Ectodermal cell (in vitro differentiated cells): ENCODE results near the gene ZNF644.

Experiments
- H3K27ac ChIP-seq: 2 replicates; pipeline ENCODE4 v1.7.0; 2013; ENCODE audit warnings: mild to moderate bottlenecking, low read depth, low read length; ENCODE audit not compliant: insufficient read depth, poor library complexity, severe bottlenecking
- H3K27me3 ChIP-seq: 2 replicates; pipeline ENCODE4 v1.7.0; 2013; ENCODE audit warnings: mild to moderate bottlenecking, low read length; ENCODE audit not compliant: insufficient read depth, control insufficient read depth, poor library complexity, severe bottlenecking
- H3K36me3 ChIP-seq: one replicate; pipeline ENCODE4 v1.7.0; 2013; ENCODE audit warnings: low read length; ENCODE audit not compliant: control insufficient read depth, insufficient read depth
- H3K4me1 ChIP-seq: one replicate; pipeline ENCODE4 v1.7.0; 2013; ENCODE audit warnings: low read length; ENCODE audit not compliant: control insufficient read depth, insufficient read depth
- H3K4me3 ChIP-seq: 2 replicates; pipeline ENCODE4 v1.7.0; 2013; ENCODE audit warnings: low read depth, low read length, control low read depth; ENCODE audit not compliant: insufficient read depth
- H3K9me3 ChIP-seq: 2 replicates; pipeline ENCODE4 v1.7.0; 2013; ENCODE audit warnings: mild to moderate bottlenecking, low read length, moderate library complexity; ENCODE audit not compliant: control insufficient read depth
- WGBS, 2 experiments: methylation state at CpG; one replicate each; pipeline ENCODE4 v1.1.7; 2013; ENCODE audit warnings: missing lambda C conversion rate in 2 of 2; 5-methylcytosine and 5-hydroxymethylcytosine counted together

The ZNF644 gene

GRCh38 chr1:91024481-91025119 is 2.8 kb upstream of the ZNF644 start:
- no peaks in the 10 kb centered on the region for H3K36me3 ChIP-seq
- H3K4me3 ChIP-seq, result no peak overlapping the region
- no peaks in the 10 kb centered on the region for H3K9me3 ChIP-seq
- no peaks in the 10 kb centered on the region for H3K4me1 ChIP-seq
- no peaks in the 10 kb centered on the region for H3K27me3 ChIP-seq
- WGBS, 2 experiments, result 88 to 91% methylated on average over 3 of the region's 3 CpGs
- H3K27ac ChIP-seq, result no peak overlapping the region

- Histone ChIP-seq H3K27ac (peak overlapping the region; percentile 100), H3K27me3 (no peaks in the 10 kb centered on the region), H3K9me3 (no peaks in the 10 kb centered on the region), H3K4me3 (peak overlapping the region; percentile 99), H3K4me1 (no peaks in the 10 kb centered on the region), H3K36me3 (no peaks in the 10 kb centered on the region)
- WGBS, 2 experiments, result 87 to 89% methylated on average over 6 of the region's 6 CpGs
Measured at GRCh38 chr1:91022518-91022929, 689 bp upstream of the ZNF644 start.

DNA sequence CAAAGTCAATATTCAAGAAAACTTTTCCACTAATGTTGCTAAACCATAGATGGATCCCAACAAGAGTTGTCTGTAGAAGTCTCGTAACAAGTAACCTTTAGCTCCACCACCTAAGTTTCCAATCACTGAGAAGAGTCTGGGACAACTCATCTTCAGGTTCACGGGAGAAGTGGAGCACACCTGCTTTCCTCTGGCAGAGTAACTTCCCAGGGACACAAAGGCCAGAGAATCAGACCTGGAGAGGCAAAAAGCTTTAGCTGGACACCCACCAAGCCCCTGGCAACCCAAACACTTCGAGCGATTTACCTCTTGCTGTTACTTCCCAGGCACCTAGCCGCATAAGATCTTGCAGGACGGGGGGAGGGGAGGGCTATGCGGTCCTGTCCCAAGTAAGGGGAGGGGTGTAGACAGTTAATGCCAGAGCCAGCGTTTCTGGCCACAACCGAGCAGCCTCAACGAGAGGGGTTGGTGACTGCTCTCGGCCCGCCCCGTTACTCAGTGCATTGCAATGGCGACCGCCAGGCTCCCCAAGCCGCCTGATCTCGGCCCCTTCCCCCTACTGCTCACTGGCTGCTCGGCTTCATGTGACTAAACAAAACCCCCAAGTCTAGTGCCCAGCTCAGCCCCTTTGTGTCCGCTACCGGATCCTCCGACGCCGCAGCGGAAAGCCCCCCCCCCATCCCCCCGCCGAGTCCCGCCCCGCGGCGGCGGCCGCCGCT is 709 bp downstream of the ZNF644 start:
- WGBS, 2 experiments, result 1 to 2% methylated on average over 29 to 32 of the region's 33 CpGs

DNA sequence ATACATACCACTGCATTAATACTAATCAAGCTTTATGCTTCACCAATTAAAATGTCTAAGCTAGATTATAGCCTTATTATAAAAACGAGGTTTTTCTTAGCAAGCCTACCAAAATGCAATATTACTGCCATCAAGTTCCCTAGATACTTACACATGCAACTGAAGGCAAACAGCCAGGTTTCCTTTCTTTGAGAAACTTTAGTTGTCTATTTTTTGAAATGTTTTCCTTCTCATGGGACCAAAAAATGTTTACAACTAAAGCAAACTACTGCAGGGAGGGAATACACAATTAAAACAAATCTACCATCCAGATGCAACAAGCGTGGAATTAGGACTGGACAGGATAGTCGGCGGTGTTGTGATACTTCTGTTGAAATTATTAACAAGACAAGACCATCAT is 1.3 kb downstream of the ZNF644 start:
- H3K9me3 ChIP-seq, result no peaks in the 10 kb centered on the region
- 42 to 52% methylated on average over 4 of the region's 4 CpGs for WGBS, 2 experiments
- H3K27ac ChIP-seq, result peak overlapping the region; percentile 100
- H3K27me3 ChIP-seq, result no peaks in the 10 kb centered on the region
- H3K36me3 ChIP-seq, result no peaks in the 10 kb centered on the region
- peak overlapping the region; percentile 99 for H3K4me3 ChIP-seq
- H3K4me1 ChIP-seq, result peaks cover 7% of the 10 kb centered on the region

More for the DNA sequence above, 709 bp downstream of the ZNF644 start:
- H3K27me3 ChIP-seq, result no peaks in the 10 kb centered on the region
- peak overlapping the region; percentile 100 for H3K27ac ChIP-seq
- H3K4me3 ChIP-seq, result peak overlapping the region; percentile 99
- H3K36me3 ChIP-seq, result no peaks in the 10 kb centered on the region
- H3K9me3 ChIP-seq, result no peaks in the 10 kb centered on the region
- H3K4me1 ChIP-seq, result peaks cover under 1% of the 10 kb centered on the region

GRCh38 chr1:91018006-91018405 is 3.8 kb downstream of the ZNF644 start:
- Histone ChIP-seq H3K36me3 (no peaks in the 10 kb centered on the region), H3K9me3 (no peaks in the 10 kb centered on the region), H3K4me3 (no peak overlapping the region), H3K4me1 (peaks cover 7% of the 10 kb centered on the region), H3K27ac (no peak overlapping the region), H3K27me3 (no peaks in the 10 kb centered on the region)
- 72 to 96% methylated on average over 1 to 2 of the region's 2 CpGs for WGBS, 2 experiments

DNA sequence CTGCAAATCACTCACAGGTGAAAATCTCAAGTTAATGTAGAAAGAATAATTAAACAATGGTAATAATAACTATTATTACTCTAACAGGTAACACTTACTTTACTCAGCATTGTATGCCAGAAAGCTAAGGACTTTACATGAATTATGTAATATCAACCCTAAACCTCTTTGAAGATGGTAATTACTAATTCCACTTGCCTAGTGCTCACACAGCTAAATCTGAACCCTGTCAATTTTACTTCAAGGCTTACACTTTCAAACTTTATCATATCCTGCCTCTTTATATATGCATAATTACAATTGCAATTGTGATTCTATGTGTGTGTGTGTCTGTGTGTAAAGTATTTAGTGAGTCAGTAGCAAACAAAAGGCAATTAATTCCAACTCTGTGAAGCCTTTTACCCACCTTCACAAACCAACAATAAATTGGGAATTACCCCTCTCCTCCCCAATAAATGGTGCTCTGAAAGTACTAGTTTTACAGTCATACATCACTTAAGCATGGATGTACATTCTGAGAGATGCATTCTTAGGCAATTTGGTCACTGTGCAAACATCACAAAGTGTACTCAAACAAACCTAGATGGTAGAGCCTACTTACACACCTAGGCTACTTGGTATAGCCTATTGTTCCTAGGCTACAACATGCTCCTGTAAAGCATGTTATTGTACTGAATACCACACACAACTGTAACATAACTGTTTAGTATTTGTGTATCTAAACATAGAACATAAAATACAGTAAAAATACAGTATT is 5.9 kb downstream of the ZNF644 start:
- Histone ChIP-seq H3K27ac (no peak overlapping the region), H3K4me3 (no peak overlapping the region), H3K36me3 (no peaks in the 10 kb centered on the region), H3K9me3 (no peaks in the 10 kb centered on the region), H3K4me1 (peaks cover 7% of the 10 kb centered on the region), H3K27me3 (no peaks in the 10 kb centered on the region)

DNA sequence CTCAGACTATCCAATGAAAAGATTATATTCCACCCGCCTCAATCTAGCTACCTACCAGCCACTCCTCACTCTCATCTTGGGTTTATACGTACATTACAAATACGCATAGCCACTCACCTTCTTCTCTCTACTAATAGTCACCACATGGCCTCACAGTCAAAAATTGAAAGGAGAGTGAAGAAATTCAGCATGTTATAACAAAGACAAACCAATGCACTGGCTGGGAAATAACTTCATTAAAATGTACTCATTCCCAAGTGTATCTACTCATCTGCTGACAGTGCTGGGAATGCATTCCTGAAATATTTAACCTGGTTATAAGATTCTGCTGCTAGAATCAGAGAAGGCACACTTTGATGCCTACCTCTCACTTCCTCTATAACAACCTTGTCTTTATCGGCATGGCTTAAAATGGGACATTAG is 6.5 kb downstream of the ZNF644 start:
- Histone ChIP-seq H3K4me1 (peaks cover 7% of the 10 kb centered on the region), H3K27me3 (no peaks in the 10 kb centered on the region), H3K36me3 (no peaks in the 10 kb centered on the region), H3K9me3 (no peaks in the 10 kb centered on the region), H3K4me3 (no peak overlapping the region), H3K27ac (no peak overlapping the region)
- WGBS, 2 experiments, result 92 to 93% methylated on average over 4 of the region's 4 CpGs

- no peak overlapping the region for H3K27ac ChIP-seq
- 82 to 100% methylated on average over 1 of the region's 1 CpG for WGBS, 2 experiments
- no peak overlapping the region for H3K4me3 ChIP-seq
- H3K36me3 ChIP-seq, result no peaks in the 10 kb centered on the region
- H3K27me3 ChIP-seq, result no peaks in the 10 kb centered on the region
- peaks cover 7% of the 10 kb centered on the region for H3K4me1 ChIP-seq
- no peaks in the 10 kb centered on the region for H3K9me3 ChIP-seq
Measured at GRCh38 chr1:91014475-91014874, 7.4 kb downstream of the ZNF644 start.

DNA sequence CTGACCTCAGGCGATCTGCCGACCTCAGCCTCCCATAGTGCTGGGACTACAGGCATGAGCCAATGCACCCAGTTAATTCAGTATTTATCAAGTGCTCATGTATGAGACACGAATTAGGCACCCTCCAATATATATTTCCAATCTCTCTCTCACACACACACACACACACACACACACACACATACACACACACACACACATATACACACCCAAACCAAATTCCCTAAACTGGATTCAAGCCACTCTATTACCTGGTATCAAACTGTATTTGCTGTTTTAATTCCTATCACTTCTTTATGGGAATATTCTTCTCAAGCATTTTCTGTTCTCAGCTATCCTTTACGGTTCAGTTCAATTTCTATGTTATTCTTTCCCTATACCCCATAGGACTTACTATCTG is 8.5 kb downstream of the ZNF644 start:
- no peak overlapping the region for H3K27ac ChIP-seq
- peaks cover 7% of the 10 kb centered on the region for H3K4me1 ChIP-seq
- WGBS, 2 experiments, result 88 to 92% methylated on average over 4 of the region's 4 CpGs
- no peak overlapping the region for H3K4me3 ChIP-seq
- no peaks in the 10 kb centered on the region for H3K9me3 ChIP-seq
- no peaks in the 10 kb centered on the region for H3K36me3 ChIP-seq
- H3K27me3 ChIP-seq, result no peaks in the 10 kb centered on the region

GRCh38 chr1:91012196-91012595 is 9.6 kb downstream of the ZNF644 start:
- peaks cover 7% of the 10 kb centered on the region for H3K4me1 ChIP-seq
- no peaks in the 10 kb centered on the region for H3K9me3 ChIP-seq
- H3K36me3 ChIP-seq, result no peaks in the 10 kb centered on the region
- H3K4me3 ChIP-seq, result no peak overlapping the region
- no peak overlapping the region for H3K27ac ChIP-seq
- 86 to 97% methylated on average over 4 of the region's 4 CpGs for WGBS, 2 experiments
- H3K27me3 ChIP-seq, result no peaks in the 10 kb centered on the region
